HEK293T (cell line): ENCODE results near the gene GNG2.

Source experiments
- CTCF ChIA-PET: fragments of 350-600 bp; formaldehyde crosslinking; extraction: SDS; loops from one replicate; lab custom pipeline; 2021; ENCODE audit warnings: antibody characterized with exemption, inconsistent platforms; lab: Yijun Ruan, JAX
- POLR2A ChIA-PET: fragments of 350-600 bp; formaldehyde crosslinking; extraction: SDS; loops from one replicate; lab custom pipeline; 2020; ENCODE audit warnings: antibody characterized with exemption, inconsistent platforms; lab: Yijun Ruan, JAX
- DNase-seq: peaks from one replicate; pipeline ENCODE4 v3.0.0; 2012; ENCODE audit warnings: mixed read lengths; ENCODE audit errors: extremely low spot score
- ARNT ChIP-seq: fragments of 450-650 bp; IDR thresholded peaks from 2 replicates; pipeline ENCODE4 v1.6.1; 2017; ENCODE audit warnings: mild to moderate bottlenecking
- BHLHE40 ChIP-seq: fragments of 450-650 bp; IDR thresholded peaks from 2 replicates; pipeline ENCODE4 v1.6.1; 2016; ENCODE audit warnings: mild to moderate bottlenecking, moderate library complexity, borderline replicate concordance
- CTBP1 ChIP-seq: fragments of 450-650 bp; IDR thresholded peaks from 2 replicates; pipeline ENCODE4 v1.6.1; 2016; ENCODE audit warnings: borderline replicate concordance
- ELF4 ChIP-seq: fragments of 450-650 bp; IDR thresholded peaks from 2 replicates; pipeline ENCODE4 v1.6.1; 2017; ENCODE audit warnings: antibody characterized with exemption
- FOXA1 ChIP-seq: fragments of 450-650 bp; IDR thresholded peaks from 2 replicates; pipeline ENCODE4 v1.6.1; 2016; ENCODE audit warnings: mild to moderate bottlenecking
- FOXK2 ChIP-seq: fragments of 450-650 bp; IDR thresholded peaks from 2 replicates; pipeline ENCODE4 v1.6.1; 2016; ENCODE audit warnings: mild to moderate bottlenecking
- FOXM1 ChIP-seq: fragments of 450-650 bp; IDR thresholded peaks from 2 replicates; pipeline ENCODE4 v1.6.1; 2017; ENCODE audit warnings: mild to moderate bottlenecking, borderline replicate concordance
- HDGF ChIP-seq: fragments of 450-650 bp; IDR thresholded peaks from 2 replicates; pipeline ENCODE4 v1.6.1; 2017; ENCODE audit warnings: antibody characterized with exemption, borderline replicate concordance
- L3MBTL2 ChIP-seq: fragments of 450-650 bp; conservative IDR thresholded peaks from 2 replicates; pipeline ENCODE4 v1.6.1; 2016; ENCODE audit warnings: mild to moderate bottlenecking
- LEF1 ChIP-seq: fragments of 450-650 bp; IDR thresholded peaks from 2 replicates; pipeline ENCODE4 v1.6.1; 2017; ENCODE audit warnings: mild to moderate bottlenecking, borderline replicate concordance
- NFRKB ChIP-seq: fragments of 450-650 bp; IDR thresholded peaks from 2 replicates; pipeline ENCODE4 v1.6.1; 2016; ENCODE audit warnings: mild to moderate bottlenecking, moderate library complexity
- SP1 ChIP-seq: fragments of 450-650 bp; IDR thresholded peaks from 2 replicates; pipeline ENCODE4 v1.6.1; 2017
- SUZ12 ChIP-seq: fragments of 450-650 bp; IDR thresholded peaks from 2 replicates; pipeline ENCODE4 v1.6.1; 2016; ENCODE audit warnings: mild to moderate bottlenecking
- TARDBP ChIP-seq: fragments of 450-650 bp; IDR thresholded peaks from 2 replicates; pipeline ENCODE4 v1.6.1; 2016
- ZNF384 ChIP-seq: fragments of 450-650 bp; IDR thresholded peaks from 2 replicates; pipeline ENCODE4 v1.6.1; 2016
- TF ChIP-seq, protein P1 (sequence below): fragments of 450-650 bp; IDR thresholded peaks from 2 replicates; pipeline ENCODE4 v1.6.1; 2016

Gene GNG2

DNA sequence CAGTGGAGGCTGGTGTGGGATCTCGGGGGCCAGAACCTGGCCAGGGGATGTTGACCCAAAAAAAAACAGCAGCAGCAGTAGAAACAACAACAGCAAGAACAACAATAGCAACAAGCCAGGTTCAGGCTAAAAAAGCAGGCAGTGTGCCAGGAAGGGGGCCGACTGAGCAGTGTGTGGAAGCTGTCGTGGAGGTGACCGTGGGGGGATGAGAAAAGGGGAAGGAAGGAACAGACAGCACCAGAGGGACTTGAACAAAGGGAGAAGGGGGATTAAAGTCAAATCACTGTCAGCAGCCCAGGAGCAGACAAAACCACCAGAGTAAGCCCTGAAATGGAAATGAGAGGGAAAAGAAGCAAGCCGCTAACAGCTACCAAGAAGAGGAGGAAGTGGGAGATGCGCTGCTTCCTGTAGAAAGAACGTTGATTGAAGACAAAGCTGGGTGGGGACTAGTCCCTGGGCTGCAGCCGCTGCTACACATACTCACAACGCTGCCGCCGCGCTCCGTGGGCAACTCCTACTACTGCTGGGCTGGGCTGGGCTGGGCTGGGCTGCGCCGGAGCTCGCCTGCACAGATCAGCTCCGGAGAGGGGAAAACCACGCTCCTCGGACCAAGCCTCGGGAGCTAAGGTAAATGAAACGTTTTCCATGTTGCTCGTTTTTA is at the start of gene GNG2:
TSS of gene GNG2 (plus strand) at position 449 of the 661 bp plus-strand sequence. CDS start 90,067 bp downstream, outside the sequence.
- ChIA-PET CTCF (interaction anchor here (0.9 kb wide), 1 partner anchor 25 kb away, joined by 3 read pairs; no protein-coding TSS in a partner anchor), POLR2A (no interaction called here)
- DNase-seq, result peak; percentile 66
- TF ChIP-seq L3MBTL2 (peak; percentile 39; the same call in 1 of the 2 replicates), ELF4 (no peak)

DNA sequence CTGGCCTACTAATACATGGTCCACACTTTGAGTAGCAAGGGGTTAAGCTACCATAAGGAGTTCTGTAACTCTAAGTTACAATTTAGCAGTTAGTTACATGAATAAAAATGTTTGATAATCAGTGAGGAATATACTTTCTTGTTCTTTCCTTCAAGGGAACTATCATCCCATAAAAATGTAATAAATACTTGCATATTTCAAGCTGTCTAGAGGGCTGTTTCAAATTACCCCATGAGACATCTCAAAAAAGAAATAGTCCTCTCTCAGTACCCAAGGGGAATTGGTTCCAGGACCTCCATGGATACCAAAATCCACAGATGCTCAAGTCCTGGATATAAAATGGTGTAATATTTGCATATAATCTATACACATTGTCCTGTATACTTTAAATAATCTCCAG is 48.7 kb upstream of the GNG2 start:
- ChIA-PET POLR2A (no interaction called here), CTCF (no interaction called here)
- DNase-seq, result no peak
- TF ChIP-seq NFRKB (no peak), ARNT (no peak), BHLHE40 (no peak), SUZ12 (no peak), LEF1 (no peak), SP1 (no peak), L3MBTL2 (no peak), ZNF384 (no peak), FOXA1 (no peak), ELF4 (no peak), HDGF (no peak), TARDBP (no peak), FOXM1 (no peak)
- TF ChIP-seq, protein P1, sequence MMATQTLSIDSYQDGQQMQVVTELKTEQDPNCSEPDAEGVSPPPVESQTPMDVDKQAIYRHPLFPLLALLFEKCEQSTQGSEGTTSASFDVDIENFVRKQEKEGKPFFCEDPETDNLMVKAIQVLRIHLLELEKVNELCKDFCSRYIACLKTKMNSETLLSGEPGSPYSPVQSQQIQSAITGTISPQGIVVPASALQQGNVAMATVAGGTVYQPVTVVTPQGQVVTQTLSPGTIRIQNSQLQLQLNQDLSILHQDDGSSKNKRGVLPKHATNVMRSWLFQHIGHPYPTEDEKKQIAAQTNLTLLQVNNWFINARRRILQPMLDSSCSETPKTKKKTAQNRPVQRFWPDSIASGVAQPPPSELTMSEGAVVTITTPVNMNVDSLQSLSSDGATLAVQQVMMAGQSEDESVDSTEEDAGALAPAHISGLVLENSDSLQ, result no peak

DNA sequence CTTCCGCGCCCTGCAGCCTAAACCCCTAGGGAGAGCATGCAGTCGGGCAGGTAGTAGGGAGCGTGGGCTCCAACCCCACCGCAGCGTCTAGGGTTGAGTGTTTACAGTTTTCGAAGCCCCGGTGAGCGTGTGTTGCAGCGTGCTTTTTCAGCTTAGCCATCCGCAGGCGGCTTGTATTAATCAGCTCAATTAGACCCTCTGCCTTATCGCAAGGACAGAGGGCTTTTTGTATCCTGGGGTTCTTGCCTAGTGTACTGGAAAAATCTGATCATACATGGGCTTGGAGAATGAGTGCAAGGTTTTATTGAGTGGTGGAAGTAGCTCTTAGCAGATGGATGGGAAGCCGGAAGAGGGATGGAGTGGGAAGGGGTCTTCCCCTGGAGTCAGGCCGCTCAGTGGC is 44.4 kb upstream of the GNG2 start:
- no peak for TF ChIP-seq ARNT
- no peak for TF ChIP-seq CTBP1
- no peak for TF ChIP-seq SP1
- TF ChIP-seq, protein P1, result no peak
- no peak for TF ChIP-seq LEF1
- no peak for TF ChIP-seq ELF4
- no peak for TF ChIP-seq NFRKB
- TF ChIP-seq SUZ12, result no peak
- no peak for TF ChIP-seq ZNF384
- no peak for TF ChIP-seq FOXM1
- no peak for TF ChIP-seq L3MBTL2
- no peak for TF ChIP-seq HDGF
- no peak for TF ChIP-seq TARDBP
- TF ChIP-seq FOXK2, result no peak
- TF ChIP-seq FOXA1, result no peak
- no peak for TF ChIP-seq BHLHE40
- CTCF ChIA-PET, result interaction anchor here (0.5 to 0.6 kb wide), 2 partner anchors 8 to 152 kb away, joined by 3 read pairs; no protein-coding TSS in a partner anchor
- DNase-seq, result no peak
- POLR2A ChIA-PET, result no interaction called here

DNA sequence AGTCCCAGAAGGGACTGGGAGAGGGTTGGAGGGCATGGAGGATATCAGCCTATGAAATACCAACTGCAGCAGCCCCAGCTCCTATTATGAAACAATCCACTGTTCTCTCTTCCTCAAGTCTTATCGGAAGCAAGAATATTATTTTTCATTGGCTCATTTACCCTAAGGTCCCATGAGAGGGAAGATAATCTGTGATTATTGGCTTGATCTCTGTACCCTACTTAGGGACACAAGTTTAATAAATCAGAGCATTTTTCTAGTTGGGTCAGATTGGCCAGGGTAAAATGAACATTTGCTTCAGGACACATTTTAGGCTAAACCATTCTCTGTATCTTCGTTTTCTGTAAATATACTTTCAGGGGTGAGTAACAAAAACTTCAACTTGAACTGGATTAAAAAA is 43.1 kb upstream of the GNG2 start:
- DNase-seq, result no peak
- no peak for TF ChIP-seq ZNF384
- TF ChIP-seq FOXA1, result no peak
- CTCF ChIA-PET, result no interaction called here
- POLR2A ChIA-PET, result no interaction called here

DNA sequence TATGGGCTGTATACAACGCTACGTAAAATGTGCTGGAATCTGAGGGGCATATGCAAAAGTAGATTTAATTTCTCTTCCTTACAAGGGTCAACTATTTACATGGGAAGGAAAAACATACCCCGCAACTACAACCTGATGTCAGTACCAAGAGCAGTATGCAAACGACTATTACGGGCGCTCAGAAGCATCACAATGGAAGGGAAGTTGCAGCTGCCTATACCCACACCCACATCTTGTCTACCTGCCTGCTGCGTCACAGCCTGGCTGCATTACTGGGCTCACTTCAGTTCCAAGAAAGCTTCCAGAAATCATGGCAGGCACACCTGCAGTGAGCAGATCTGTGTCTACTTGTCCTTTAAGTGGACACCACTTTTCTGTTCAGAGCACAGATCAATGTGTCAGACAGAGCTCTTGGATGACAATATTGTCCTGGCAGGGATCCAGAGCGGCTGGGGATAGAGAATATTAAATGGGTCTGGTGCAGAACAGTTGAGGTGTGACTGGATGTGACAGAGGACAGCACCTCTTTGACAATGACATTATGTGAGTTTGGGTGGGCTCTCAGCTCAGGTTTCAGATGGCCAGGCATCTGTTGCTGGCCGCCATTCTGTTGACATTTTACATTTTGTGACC is 41.5 kb upstream of the GNG2 start:
- TF ChIP-seq NFRKB (no peak), CTBP1 (no peak), BHLHE40 (no peak), TARDBP (no peak), HDGF (no peak), SUZ12 (no peak), FOXK2 (no peak), SP1 (no peak)
- TF ChIP-seq, protein P1, result no peak
- CTCF ChIA-PET, result interaction anchor here (0.5 kb wide), 1 partner anchor 313 kb away, joined by 3 read pairs; no protein-coding TSS in a partner anchor
- POLR2A ChIA-PET, result no interaction called here
- no peak for DNase-seq

DNA sequence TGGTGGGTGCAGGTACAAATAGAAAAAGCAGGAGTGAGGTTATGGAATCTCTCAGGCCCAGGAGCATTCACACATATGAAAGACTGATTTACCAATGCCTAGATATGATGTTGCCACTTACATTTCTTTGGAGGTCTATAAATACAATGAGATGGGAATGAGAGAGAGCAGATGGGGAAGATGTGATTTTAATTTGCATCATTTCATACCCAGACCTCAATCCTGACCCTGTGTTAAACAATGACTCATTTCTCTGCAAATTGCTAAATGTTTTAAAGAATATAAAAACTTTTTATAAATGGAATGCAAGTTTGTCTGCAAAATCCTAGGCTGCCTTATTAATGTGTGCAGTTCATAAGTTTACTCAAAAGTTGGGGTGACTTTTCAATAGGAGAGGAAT is 38.6 kb upstream of the GNG2 start:
- no peak for DNase-seq
- TF ChIP-seq FOXK2, result no peak
- TF ChIP-seq FOXA1, result no peak
- TF ChIP-seq, protein P1, result no peak
- TF ChIP-seq ELF4, result no peak
- no peak for TF ChIP-seq LEF1
- no peak for TF ChIP-seq ZNF384
- no peak for TF ChIP-seq TARDBP
- no peak for TF ChIP-seq ARNT
- TF ChIP-seq HDGF, result no peak
- no peak for TF ChIP-seq CTBP1
- no peak for TF ChIP-seq FOXM1
- no peak for TF ChIP-seq SUZ12
- TF ChIP-seq NFRKB, result no peak
- ChIA-PET POLR2A (interaction anchor here (0.7 kb wide), 1 partner anchor 744 kb away, joined by 3 read pairs; no protein-coding TSS in a partner anchor), CTCF (no interaction called here)
